T-helper 22 cell (primary cell): Measurements from ENCODE around the gene MARK4.
"Not testable (repeated sequence)": the region's sequence is repeated elsewhere in the genome, so short reads cannot be mapped to it uniquely, and the experiment has no call there.

ENCODE experiments used
- DNase-seq: peaks from one replicate; pipeline ENCODE4 v3.0.0-alpha.2; 2020; ENCODE audit warnings: low read depth

MARK4 gene

GRCh38 chr19:45306040-45306439, 55.0 kb downstream of the MARK4 start:
- no peak for DNase-seq

GRCh38 chr19:45306518-45307027, 55.5 kb downstream of the MARK4 start:
- no peak for DNase-seq

- no peak for DNase-seq
Observed at GRCh38 chr19:45307361-45307760, 56.3 kb downstream of the MARK4 start.

- DNase-seq: not testable (repeated sequence)
Observed at GRCh38 chr19:45309322-45309721, 58.3 kb downstream of the MARK4 start.

GRCh38 chr19:45311621-45312020, 60.5 kb downstream of the MARK4 start:
- no peak for DNase-seq

GRCh38 chr19:45312285-45312684, 61.2 kb downstream of the MARK4 start:
- not testable (repeated sequence) for DNase-seq

GRCh38 chr19:45314708-45315245, 63.7 kb downstream of the MARK4 start:
- DNase-seq: no peak

GRCh38 chr19:45315304-45315703, 64.2 kb downstream of the MARK4 start:
- no peak for DNase-seq

GRCh38 chr19:45320997-45321775, 70.1 kb downstream of the MARK4 start:
- DNase-seq: no peak

- DNase-seq: no peak
Observed at GRCh38 chr19:45321848-45322247, 70.8 kb downstream of the MARK4 start.

- DNase-seq: no peak
Observed at GRCh38 chr19:45322311-45322710, 71.2 kb downstream of the MARK4 start.

GRCh38 chr19:45322744-45323281, 71.7 kb downstream of the MARK4 start, which contains the start of gene CKM:
CKM (minus strand) TSS chr19:45322875; CDS start chr19:45319713, 3,162 bp downstream.
- no peak for DNase-seq

- no peak for DNase-seq
Observed at GRCh38 chr19:45323671-45324081, 72.6 kb downstream of the MARK4 start.

GRCh38 chr19:45324349-45324907, 73.4 kb downstream of the MARK4 start:
- no peak for DNase-seq

GRCh38 chr19:45327404-45328143, 76.5 kb downstream of the MARK4 start:
- no peak for DNase-seq

GRCh38 chr19:45331411-45331810, 80.3 kb downstream of the MARK4 start:
- no peak for DNase-seq

GRCh38 chr19:45333609-45334303, 82.7 kb downstream of the MARK4 start:
- no peak for DNase-seq

- not testable (repeated sequence) for DNase-seq
Observed at GRCh38 chr19:45334881-45335280, 83.8 kb downstream of the MARK4 start.

- DNase-seq: no peak
Observed at GRCh38 chr19:45336696-45337251, 85.7 kb downstream of the MARK4 start.

GRCh38 chr19:45339629-45340028, 88.6 kb downstream of the MARK4 start:
- DNase-seq: no peak

GRCh38 chr19:45340232-45340898, 89.3 kb downstream of the MARK4 start, which contains the start of gene KLC3:
KLC3 (plus strand) TSS chr19:45340750; CDS start chr19:45345542, 4,792 bp downstream.
- no peak for DNase-seq
